Fibroblast of lung (primary cell): ENCODE measurements around the gene LGALS4. TPM values are rescaled to one million over a fixed set of nuclear protein-coding genes. Genes with fewer than 3 reads are reported as not detected.
"Not testable (repeated sequence)": the region's sequence is repeated elsewhere in the genome, so short reads cannot be mapped to it uniquely, and the experiment has no call there.

Experiments used
- DNase-seq, 2 donors: peaks; one replicate each; pipeline versions ENCODE4 v3.0.0 to v3.0.0-alpha.2; 2010; ENCODE audit warnings: low read depth in 2 of 2
- H2AFZ ChIP-seq: 2 replicates; pipeline ENCODE4 v1.5.1; 2012; ENCODE audit warnings: low read length, control low read depth, inconsistent platforms
- H3K27ac ChIP-seq: 2 replicates; pipeline ENCODE4 v1.5.1; 2011; ENCODE audit warnings: low read length, control low read depth; ENCODE audit not compliant: insufficient read depth
- H3K27me3 ChIP-seq: 2 replicates; pipeline ENCODE4 v1.5.1; 2011; ENCODE audit warnings: mild to moderate bottlenecking, low read length; ENCODE audit not compliant: control insufficient read depth, insufficient read depth
- H3K36me3 ChIP-seq: 2 replicates; pipeline ENCODE4 v1.5.1; 2011; ENCODE audit warnings: low read length; ENCODE audit not compliant: control insufficient read depth, insufficient read depth
- H3K4me1 ChIP-seq: 2 replicates; pipeline ENCODE4 v1.5.1; 2011; ENCODE audit warnings: low read length; ENCODE audit not compliant: control insufficient read depth, insufficient read depth; ENCODE audit errors: extremely low read depth
- H3K4me2 ChIP-seq: 2 replicates; pipeline ENCODE4 v1.5.1; 2011; ENCODE audit warnings: low read length, control low read depth; ENCODE audit not compliant: insufficient read depth; ENCODE audit errors: extremely low read depth
- H3K4me3 ChIP-seq, 4 experiments: fragments of 200-600 bp in 1 of 4; sonication (generic) in 1 of 4; replicated peaks in 1 of 4; 2 replicates each; pipeline ENCODE4 v1.5.1; 2011 to 2016; ENCODE audit warnings: low read length in 4 of 4, low read depth in 3 of 4, mild to moderate bottlenecking in 3 of 4, control low read depth in 2 of 4, inconsistent platforms in 1 of 4, mixed read lengths in 1 of 4; ENCODE audit not compliant: insufficient read depth in 1 of 4; ENCODE audit errors: control extremely low read depth in 1 of 4
- H3K79me2 ChIP-seq: 2 replicates; pipeline ENCODE4 v1.5.1; 2012; ENCODE audit warnings: mild to moderate bottlenecking, low read length, inconsistent platforms; ENCODE audit not compliant: control insufficient read depth, insufficient read depth
- H3K9ac ChIP-seq: 2 replicates; pipeline ENCODE4 v1.5.1; 2011; ENCODE audit warnings: mild to moderate bottlenecking, low read length, control low read depth; ENCODE audit not compliant: insufficient read depth
- H3K9me3 ChIP-seq: 2 replicates; pipeline ENCODE4 v1.5.1; 2012; ENCODE audit warnings: low read depth, low read length; ENCODE audit not compliant: control insufficient read depth, insufficient read depth
- H4K20me1 ChIP-seq: 2 replicates; pipeline ENCODE4 v1.5.1; 2011; ENCODE audit warnings: low read length; ENCODE audit not compliant: control insufficient read depth, insufficient read depth; ENCODE audit errors: extremely low read depth
- EZH2 ChIP-seq: IDR thresholded peaks from 2 replicates; pipeline ENCODE4 v1.5.1; 2012; ENCODE audit warnings: low read length, control low read depth, mild to moderate bottlenecking; ENCODE audit errors: missing control alignments
- polyA plus RNA-seq, 2 donors: library from polyadenylated mRNA; depleted of rRNA in 1 of 2; stranded (reverse) in 1 of 2; unstranded in 1 of 2; fragments of >200 nt; gene quantifications; 2 replicates each; pipeline ENCODE4 v1.2.1, GENCODE V29; 2011 to 2012; ENCODE audit warnings: missing spikeins in 1 of 2
- total RNA-seq: library from RNA; depleted of rRNA; stranded (reverse); fragments of >200 nt; gene quantifications from 2 replicates; pipeline ENCODE4 v1.2.1, GENCODE V29; 2014
- TF ChIP-seq, protein P1 (sequence below), 2 donors: IDR thresholded peaks in 1 of 2; conservative IDR thresholded peaks in 1 of 2; 1 replicate in 1 of 2; 2 replicates in 1 of 2; pipeline ENCODE4 v1.5.1; 2011 to 2012; ENCODE audit warnings: low read length in 2 of 2, control low read depth in 1 of 2, inconsistent platforms in 1 of 2, low read depth in 1 of 2, mild to moderate bottlenecking in 1 of 2

Gene LGALS4
- total and polyA plus RNA-seq, 2 donors (not counting 1 experiment from before 2014, with no cell fraction given), result not detected

DNA sequence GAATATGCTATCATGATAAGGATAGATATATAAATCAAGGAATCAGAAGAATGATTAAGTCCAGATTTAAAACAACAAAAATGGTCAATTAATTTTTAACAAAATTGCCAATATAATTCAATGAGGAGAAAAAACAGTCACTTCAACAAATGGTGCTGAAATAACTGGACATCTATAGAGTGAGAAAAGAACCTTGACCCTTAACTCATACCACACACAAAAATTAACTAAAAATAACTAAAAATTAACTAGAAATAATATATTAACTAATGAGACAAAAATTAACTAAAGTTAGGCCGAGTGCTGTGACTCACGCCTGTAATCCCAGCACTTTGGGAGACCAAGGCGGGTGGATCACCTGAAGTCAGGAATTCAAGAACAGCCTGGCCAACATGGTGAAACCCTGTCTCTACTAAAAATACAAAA, 48.9 kb downstream of the LGALS4 start:
- Histone ChIP-seq H4K20me1 (no peaks in the 10 kb centered on the region), H3K36me3 (no peaks in the 10 kb centered on the region), H3K27me3 (no peaks in the 10 kb centered on the region), H2AFZ (no peak overlapping the region), H3K4me3 (no peak overlapping the region), H3K27ac (no peak overlapping the region), H3K4me2 (no peak overlapping the region), H3K4me1 (no peaks in the 10 kb centered on the region), H3K9ac (no peak overlapping the region), H3K9me3 (no peaks in the 10 kb centered on the region), H3K79me2 (no peaks in the 10 kb centered on the region)
- DNase-seq, result no peak
- TF ChIP-seq, protein P1, sequence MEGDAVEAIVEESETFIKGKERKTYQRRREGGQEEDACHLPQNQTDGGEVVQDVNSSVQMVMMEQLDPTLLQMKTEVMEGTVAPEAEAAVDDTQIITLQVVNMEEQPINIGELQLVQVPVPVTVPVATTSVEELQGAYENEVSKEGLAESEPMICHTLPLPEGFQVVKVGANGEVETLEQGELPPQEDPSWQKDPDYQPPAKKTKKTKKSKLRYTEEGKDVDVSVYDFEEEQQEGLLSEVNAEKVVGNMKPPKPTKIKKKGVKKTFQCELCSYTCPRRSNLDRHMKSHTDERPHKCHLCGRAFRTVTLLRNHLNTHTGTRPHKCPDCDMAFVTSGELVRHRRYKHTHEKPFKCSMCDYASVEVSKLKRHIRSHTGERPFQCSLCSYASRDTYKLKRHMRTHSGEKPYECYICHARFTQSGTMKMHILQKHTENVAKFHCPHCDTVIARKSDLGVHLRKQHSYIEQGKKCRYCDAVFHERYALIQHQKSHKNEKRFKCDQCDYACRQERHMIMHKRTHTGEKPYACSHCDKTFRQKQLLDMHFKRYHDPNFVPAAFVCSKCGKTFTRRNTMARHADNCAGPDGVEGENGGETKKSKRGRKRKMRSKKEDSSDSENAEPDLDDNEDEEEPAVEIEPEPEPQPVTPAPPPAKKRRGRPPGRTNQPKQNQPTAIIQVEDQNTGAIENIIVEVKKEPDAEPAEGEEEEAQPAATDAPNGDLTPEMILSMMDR (conservative IDR thresholded peaks at IDR 0.05 in 1 of 2, IDR thresholded peaks at IDR 0.05 in 1 of 2; ENCODE audit: low read depth in 1 of 2, low read length in 2 of 2), result no peak
- TF ChIP-seq EZH2, result no peak

DNA sequence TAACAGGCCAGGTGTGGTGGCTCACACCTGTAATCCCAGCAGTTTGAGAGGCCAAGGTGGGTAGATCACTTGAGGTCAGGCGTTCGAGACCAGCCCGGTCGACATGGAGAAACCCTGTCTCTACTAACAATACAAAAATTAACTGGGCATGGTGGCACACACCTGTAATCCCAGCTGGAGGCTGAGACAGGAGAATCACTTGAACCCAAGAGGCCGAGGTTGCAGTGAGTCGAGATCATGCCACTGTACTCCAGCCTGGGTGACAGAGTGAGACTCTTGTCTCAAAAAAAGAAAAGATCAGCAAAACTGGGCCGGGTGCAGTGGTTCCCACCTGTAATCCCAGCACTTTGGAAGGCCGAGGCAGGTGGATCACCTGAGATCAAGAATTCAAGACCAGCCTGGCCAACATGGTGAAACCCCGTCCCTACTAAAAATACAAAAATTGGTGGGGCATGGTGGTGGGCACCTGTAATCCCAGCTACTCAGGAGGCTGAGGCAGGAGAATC, 50.8 kb downstream of the LGALS4 start:
- H3K36me3 ChIP-seq, H3K27ac ChIP-seq, H3K4me3 ChIP-seq, H3K9ac ChIP-seq, H4K20me1 ChIP-seq, H3K4me2 ChIP-seq, H3K9me3 ChIP-seq, H3K4me1 ChIP-seq, H3K27me3 ChIP-seq, H2AFZ ChIP-seq, H3K79me2 ChIP-seq, DNase-seq: not testable (repeated sequence)

DNA sequence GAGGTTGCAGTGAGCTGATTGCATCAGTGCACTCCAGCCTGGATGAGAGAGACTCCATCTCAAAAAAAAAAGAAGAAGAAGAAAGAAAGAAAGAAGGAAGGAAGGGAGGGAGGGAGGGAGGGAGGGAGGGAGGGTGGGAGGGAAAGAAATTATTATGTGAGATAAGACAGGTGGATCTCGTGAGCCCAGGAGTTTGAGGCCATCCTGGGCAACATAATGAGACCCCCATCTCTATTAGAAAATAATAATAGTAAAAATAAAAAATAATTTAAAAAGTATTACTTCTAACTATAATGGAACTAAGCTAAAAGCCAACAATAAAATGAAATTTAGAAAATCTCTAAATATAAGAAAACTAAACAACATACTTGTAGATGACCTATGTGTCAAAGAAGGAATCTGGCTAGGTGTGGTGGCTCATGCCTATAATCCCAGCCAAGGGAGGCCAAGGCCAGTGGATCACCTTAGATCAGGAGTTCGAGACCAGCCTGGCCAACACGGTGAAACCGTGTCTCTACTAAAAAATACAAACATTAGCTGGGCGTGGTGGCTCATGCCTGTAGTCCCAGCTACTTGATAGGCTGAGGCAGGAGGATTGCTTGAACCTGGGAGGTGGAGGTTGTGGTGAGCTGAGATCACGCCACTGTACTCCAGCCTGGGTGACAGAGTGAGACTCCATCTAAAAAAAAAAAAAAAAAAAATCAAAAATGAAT, 51.8 kb downstream of the LGALS4 start:
- H3K4me2 ChIP-seq, H3K9ac ChIP-seq, H3K36me3 ChIP-seq, H3K9me3 ChIP-seq, H3K27ac ChIP-seq, H3K4me3 ChIP-seq, H2AFZ ChIP-seq, H3K27me3 ChIP-seq, H4K20me1 ChIP-seq, DNase-seq, H3K79me2 ChIP-seq, H3K4me1 ChIP-seq: not testable (repeated sequence)

DNA sequence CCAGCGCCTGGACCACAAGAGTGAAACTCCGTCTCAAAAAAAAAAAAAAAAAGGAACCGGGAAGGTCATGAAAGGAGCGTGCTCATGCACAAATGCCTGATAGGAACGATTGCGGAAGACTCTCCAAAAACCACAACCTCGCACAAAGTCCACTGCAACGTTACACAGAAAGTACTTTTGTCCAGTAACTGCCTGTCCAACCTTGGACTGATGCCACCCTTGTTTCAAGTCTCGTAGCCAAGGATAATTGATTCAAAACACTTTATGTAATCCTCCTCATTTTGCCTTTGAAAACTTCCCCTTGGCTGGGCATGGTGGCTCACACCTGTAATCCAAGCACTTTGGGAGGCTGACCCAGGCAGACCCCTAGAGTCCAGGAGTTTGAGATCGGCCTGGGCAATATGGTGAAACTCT, 53.1 kb downstream of the LGALS4 start:
- no peaks in the 10 kb centered on the region for H3K27me3 ChIP-seq
- no peak overlapping the region for H2AFZ ChIP-seq
- H3K9me3 ChIP-seq, result no peaks in the 10 kb centered on the region
- H3K4me1 ChIP-seq, result no peaks in the 10 kb centered on the region
- TF ChIP-seq, protein P1 (conservative IDR thresholded peaks at IDR 0.05 in 1 of 2, IDR thresholded peaks at IDR 0.05 in 1 of 2; ENCODE audit: low read depth in 1 of 2, low read length in 2 of 2), result no peak
- no peak for TF ChIP-seq EZH2
- no peaks in the 10 kb centered on the region for H4K20me1 ChIP-seq
- H3K27ac ChIP-seq, result no peak overlapping the region
- no peaks in the 10 kb centered on the region for H3K79me2 ChIP-seq
- no peak overlapping the region for H3K4me3 ChIP-seq
- H3K9ac ChIP-seq, result no peak overlapping the region
- no peak for DNase-seq
- H3K4me2 ChIP-seq, result no peak overlapping the region
- H3K36me3 ChIP-seq, result no peaks in the 10 kb centered on the region

DNA sequence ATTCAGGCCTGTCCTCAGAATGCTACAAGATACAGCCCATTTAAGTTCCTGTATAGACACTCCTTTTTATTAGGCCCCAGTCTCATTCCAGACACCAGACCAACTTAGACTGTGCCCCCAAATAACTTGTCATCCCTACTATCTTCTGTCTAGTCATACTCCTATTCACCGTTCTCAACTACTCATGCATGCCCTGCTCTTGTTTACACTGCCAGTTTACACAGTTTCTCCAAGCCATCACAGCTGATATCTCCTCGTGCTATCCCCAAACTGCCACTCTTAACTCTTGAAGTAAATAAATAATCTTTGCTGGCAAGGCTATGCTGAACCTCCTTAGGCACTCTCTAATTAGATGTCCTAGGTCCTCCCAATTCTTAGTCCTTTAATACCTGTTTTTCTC, 58.5 kb downstream of the LGALS4 start:
- H3K4me3 ChIP-seq, H2AFZ ChIP-seq, H3K36me3 ChIP-seq, DNase-seq, H3K9ac ChIP-seq, H3K27me3 ChIP-seq, H3K4me2 ChIP-seq, H3K27ac ChIP-seq, H4K20me1 ChIP-seq, H3K4me1 ChIP-seq, H3K79me2 ChIP-seq, H3K9me3 ChIP-seq: not testable (repeated sequence)
